ENCODE data around the gene DOCK3.
"Not testable (repeated sequence)": the region's sequence is repeated elsewhere in the genome, so short reads cannot be mapped to it uniquely, and the experiment has no call there.

Gene DOCK3

GRCh38 chr3:50926868-50927267, 252.1 kb downstream of the DOCK3 start:
- no peaks in the 10 kb centered on the region for H3K36me3 ChIP-seq (ENCODE audit: control insufficient read depth, insufficient read depth, low read length)
- no peak for DNase-seq (ENCODE audit: extremely low read depth, insufficient read length)
- H3K27me3 ChIP-seq (replicated peaks; ENCODE audit: control insufficient read depth, insufficient read depth, low read length): no peaks in the 10 kb centered on the region
- TF ChIP-seq CTCF (IDR thresholded peaks at IDR 0.05; ENCODE audit: insufficient read depth, low read length, poor library complexity, severe bottlenecking): no peak
- H3K4me3 ChIP-seq (replicated peaks; ENCODE audit: low read depth, low read length): no peak overlapping the region

GRCh38 chr3:50930371-50931208, 255.9 kb downstream of the DOCK3 start:
- TF ChIP-seq CTCF (IDR thresholded peaks at IDR 0.05; ENCODE audit: insufficient read depth, low read length, poor library complexity, severe bottlenecking): no peak
- DNase-seq (ENCODE audit: extremely low read depth, insufficient read length): no peak

GRCh38 chr3:50932918-50933317, 258.2 kb downstream of the DOCK3 start:
- DNase-seq (ENCODE audit: extremely low read depth, insufficient read length); H3K4me3 ChIP-seq (replicated peaks; ENCODE audit: low read depth, low read length); H3K27me3 ChIP-seq (replicated peaks; ENCODE audit: control insufficient read depth, insufficient read depth, low read length); H3K36me3 ChIP-seq (ENCODE audit: control insufficient read depth, insufficient read depth, low read length): not testable (repeated sequence)

More at GRCh38 chr3:50930371-50931208, 255.9 kb downstream of the DOCK3 start:
- no peaks in the 10 kb centered on the region for H3K27me3 ChIP-seq (replicated peaks; ENCODE audit: control insufficient read depth, insufficient read depth, low read length)
- H3K36me3 ChIP-seq (ENCODE audit: control insufficient read depth, insufficient read depth, low read length): no peaks in the 10 kb centered on the region
- no peak overlapping the region for H3K4me3 ChIP-seq (replicated peaks; ENCODE audit: low read depth, low read length)

GRCh38 chr3:50936389-50936788, 261.7 kb downstream of the DOCK3 start:
- no peak for DNase-seq (ENCODE audit: extremely low read depth, insufficient read length)
- Histone ChIP-seq H3K36me3 (ENCODE audit: control insufficient read depth, insufficient read depth, low read length) (no peaks in the 10 kb centered on the region), H3K27me3 (replicated peaks; ENCODE audit: control insufficient read depth, insufficient read depth, low read length) (no peaks in the 10 kb centered on the region), H3K4me3 (replicated peaks; ENCODE audit: low read depth, low read length) (no peak overlapping the region)
- no peak for TF ChIP-seq CTCF (IDR thresholded peaks at IDR 0.05; ENCODE audit: insufficient read depth, low read length, poor library complexity, severe bottlenecking)

- TF ChIP-seq CTCF (IDR thresholded peaks at IDR 0.05; ENCODE audit: insufficient read depth, low read length, poor library complexity, severe bottlenecking): no peak
- no peak for DNase-seq (ENCODE audit: extremely low read depth, insufficient read length)
- H3K27me3 ChIP-seq (replicated peaks; ENCODE audit: control insufficient read depth, insufficient read depth, low read length): no peaks in the 10 kb centered on the region
- H3K4me3 ChIP-seq (replicated peaks; ENCODE audit: low read depth, low read length): no peak overlapping the region
- H3K36me3 ChIP-seq (ENCODE audit: control insufficient read depth, insufficient read depth, low read length): no peaks in the 10 kb centered on the region
Observed at GRCh38 chr3:50947419-50947818, 272.7 kb downstream of the DOCK3 start.

- no peak for TF ChIP-seq CTCF (IDR thresholded peaks at IDR 0.05; ENCODE audit: insufficient read depth, low read length, poor library complexity, severe bottlenecking)
- Histone ChIP-seq H3K27me3 (replicated peaks; ENCODE audit: control insufficient read depth, insufficient read depth, low read length) (no peaks in the 10 kb centered on the region), H3K4me3 (replicated peaks; ENCODE audit: low read depth, low read length) (peak overlapping the region; percentile 10), H3K36me3 (ENCODE audit: control insufficient read depth, insufficient read depth, low read length) (no peaks in the 10 kb centered on the region)
- no peak for DNase-seq (ENCODE audit: extremely low read depth, insufficient read length)
Observed at GRCh38 chr3:50950591-50950990, 275.9 kb downstream of the DOCK3 start.

All from GM06990 (cell line).